ENCODE measurements around the gene TMEM51. TPM values are rescaled to one million over a fixed set of nuclear protein-coding genes. Genes with fewer than 3 reads are reported as not detected.

The TMEM51 gene
- total RNA-seq, 1 donor from 2014 or later, result 4.7 TPM

DNA sequence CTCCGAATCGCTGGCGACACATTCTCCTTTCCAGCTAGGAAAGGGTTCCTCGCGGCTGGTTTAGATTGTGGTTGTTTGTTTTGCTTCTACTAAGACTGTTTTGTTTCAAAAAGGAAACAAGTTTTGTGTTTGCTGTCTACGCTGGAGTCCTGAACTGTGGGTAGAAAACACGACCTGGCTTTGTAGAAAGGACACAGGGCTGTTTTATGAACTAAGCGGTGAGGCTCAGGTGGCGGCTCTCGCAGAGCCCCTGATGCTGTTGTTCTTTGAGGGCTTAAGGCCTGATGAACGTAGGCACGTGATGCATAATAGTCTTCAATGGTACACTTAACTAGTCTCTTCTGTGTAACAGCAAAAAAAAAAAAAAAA is 66.5 kb downstream of the TMEM51 start:
- Histone ChIP-seq H3K9me3 (ENCODE audit: control insufficient read depth in 3 of 3, low read length in 3 of 3) (no peaks in the 10 kb centered on the region), H3K9ac (ENCODE audit: low read depth in 1 of 3, low read length in 3 of 3) (no peak overlapping the region), H3K27ac (ENCODE audit: low read depth, low read length) (no peak overlapping the region), H3K4me3 (ENCODE audit: low read length in 3 of 3) (no peak overlapping the region), H3K36me3 (ENCODE audit: control insufficient read depth in 3 of 3, insufficient read depth in 3 of 3, low read length in 3 of 3) (no peaks in the 10 kb centered on the region), H3K27me3 (ENCODE audit: control insufficient read depth in 3 of 3, insufficient read depth in 3 of 3, low read length in 3 of 3) (peaks cover 0 to 3% (median 0%) of the 10 kb centered on the region in 3 donors), H3K4me1 (ENCODE audit: control insufficient read depth in 3 of 3, insufficient read depth in 3 of 3, low read length in 3 of 3) (peaks cover 3 to 5% (median 4%) of the 10 kb centered on the region in 3 donors)

DNA sequence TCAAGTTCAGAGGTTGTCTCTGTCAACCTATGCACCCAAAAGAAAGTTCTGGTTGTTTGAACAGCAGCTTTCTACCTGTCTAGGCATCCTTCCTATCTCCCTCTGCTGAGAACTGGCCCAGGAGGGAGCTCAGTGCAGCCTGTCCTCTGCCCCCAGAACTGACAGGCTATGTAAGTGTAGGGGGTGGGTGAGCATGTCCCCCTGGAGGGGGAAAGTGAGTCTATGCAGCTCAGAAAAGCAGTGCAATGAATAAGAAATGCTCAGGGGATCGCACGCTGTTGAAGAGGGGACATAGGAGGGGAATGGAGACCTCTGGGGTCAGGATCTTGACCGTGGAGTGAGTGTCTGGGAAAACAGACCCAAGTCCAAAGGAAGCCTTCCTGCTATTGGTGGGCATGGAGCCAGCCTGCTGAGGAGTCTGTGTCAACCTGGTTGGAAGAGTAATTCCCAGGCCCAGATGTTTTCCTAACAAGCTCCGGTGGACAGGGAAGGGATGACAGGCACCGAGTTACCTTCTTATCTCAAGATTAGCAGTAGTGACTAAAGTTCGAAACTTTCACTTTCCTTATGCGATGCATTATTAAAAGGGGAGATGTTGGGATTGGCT is 67.4 kb downstream of the TMEM51 start:
- Histone ChIP-seq H3K4me3 (ENCODE audit: low read length in 3 of 3) (no peak overlapping the region), H3K4me1 (ENCODE audit: control insufficient read depth in 3 of 3, insufficient read depth in 3 of 3, low read length in 3 of 3) (peaks cover 0 to 8% (median 3%) of the 10 kb centered on the region in 3 donors), H3K27ac (ENCODE audit: low read depth, low read length) (no peak overlapping the region), H3K9me3 (ENCODE audit: control insufficient read depth in 3 of 3, low read length in 3 of 3) (no peaks in the 10 kb centered on the region), H3K36me3 (ENCODE audit: control insufficient read depth in 3 of 3, insufficient read depth in 3 of 3, low read length in 3 of 3) (no peaks in the 10 kb centered on the region), H3K9ac (ENCODE audit: low read depth in 1 of 3, low read length in 3 of 3) (no peak overlapping the region), H3K27me3 (ENCODE audit: control insufficient read depth in 3 of 3, insufficient read depth in 3 of 3, low read length in 3 of 3) (peaks cover 0 to 3% (median 0%) of the 10 kb centered on the region in 3 donors)

DNA sequence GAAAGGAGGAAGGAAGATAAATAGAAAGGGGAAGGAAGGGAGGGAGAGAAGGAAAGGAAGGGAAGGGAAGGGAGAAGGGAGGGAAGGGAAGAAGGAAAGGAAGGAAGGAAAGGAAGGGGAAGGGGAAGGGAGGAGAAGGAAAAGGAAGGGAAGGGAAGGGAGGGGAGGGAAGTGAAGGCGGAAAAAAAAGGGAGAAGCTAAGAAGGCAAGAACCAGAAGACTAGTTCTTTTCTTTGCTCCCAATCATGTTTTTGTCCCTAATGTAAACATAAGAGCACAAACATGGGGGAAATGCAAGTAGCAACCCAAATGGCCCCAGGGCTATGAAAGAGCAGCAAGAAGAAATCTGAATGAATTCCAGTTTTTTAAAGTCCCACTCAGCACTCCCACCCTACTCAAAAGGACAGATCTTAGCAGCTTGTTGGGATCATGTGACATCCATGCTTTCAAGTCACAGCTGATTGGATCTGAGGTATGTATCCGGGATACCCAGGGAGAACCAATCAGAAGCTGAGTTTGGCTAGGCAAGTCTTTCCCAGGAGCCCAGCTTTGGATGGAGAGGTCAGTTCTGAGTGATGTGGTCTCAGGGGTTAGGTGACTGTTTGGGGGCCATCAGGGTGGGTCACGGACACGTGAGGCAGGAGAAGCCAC is 69.2 kb downstream of the TMEM51 start:
- Histone ChIP-seq H3K27me3 (ENCODE audit: control insufficient read depth in 3 of 3, insufficient read depth in 3 of 3, low read length in 3 of 3) (peaks cover 0 to 3% (median 0%) of the 10 kb centered on the region in 3 donors), H3K4me3 (ENCODE audit: low read length in 3 of 3) (no peak overlapping the region), H3K4me1 (ENCODE audit: control insufficient read depth in 3 of 3, insufficient read depth in 3 of 3, low read length in 3 of 3) (peaks cover 0 to 15% (median 3%) of the 10 kb centered on the region in 3 donors), H3K9me3 (ENCODE audit: control insufficient read depth in 3 of 3, low read length in 3 of 3) (no peaks in the 10 kb centered on the region), H3K9ac (ENCODE audit: low read depth in 1 of 3, low read length in 3 of 3) (no peak overlapping the region), H3K27ac (ENCODE audit: low read depth, low read length) (no peak overlapping the region), H3K36me3 (ENCODE audit: control insufficient read depth in 3 of 3, insufficient read depth in 3 of 3, low read length in 3 of 3) (no peaks in the 10 kb centered on the region)

DNA sequence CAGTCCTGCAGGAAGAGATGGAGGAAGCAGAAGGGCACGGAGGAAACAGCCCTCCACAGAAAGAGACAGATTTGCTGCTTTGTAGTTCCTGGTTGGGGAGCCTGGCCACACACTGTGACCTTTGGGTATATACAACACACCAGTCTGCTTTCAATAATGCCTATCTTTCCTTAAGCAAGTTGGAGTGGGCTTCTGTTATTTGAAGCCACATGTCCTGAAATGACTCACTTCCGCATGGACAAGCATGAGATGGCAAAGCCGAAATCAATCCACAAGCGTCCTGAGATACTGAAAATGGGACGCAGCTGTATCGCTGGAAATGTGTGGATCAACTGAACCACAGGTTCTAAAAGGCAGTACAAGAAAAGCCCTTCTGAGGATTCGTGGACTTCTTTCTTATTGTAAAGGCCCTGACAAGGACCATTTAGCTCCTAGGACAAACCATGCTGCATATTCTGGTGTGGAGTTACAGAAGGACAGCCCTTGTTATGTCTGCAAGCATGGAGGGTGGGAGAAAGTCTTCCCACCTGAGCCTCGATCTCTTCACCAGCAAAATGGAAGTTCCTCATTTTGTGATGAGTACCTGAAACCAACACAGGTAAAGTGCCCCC is 70.8 kb downstream of the TMEM51 start:
- Histone ChIP-seq H3K36me3 (ENCODE audit: control insufficient read depth in 3 of 3, insufficient read depth in 3 of 3, low read length in 3 of 3) (no peaks in the 10 kb centered on the region), H3K4me1 (ENCODE audit: control insufficient read depth in 3 of 3, insufficient read depth in 3 of 3, low read length in 3 of 3) (peaks cover 0 to 15% (median 3%) of the 10 kb centered on the region in 3 donors), H3K4me3 (ENCODE audit: low read length in 3 of 3) (no peak overlapping the region), H3K27ac (ENCODE audit: low read depth, low read length) (peak overlapping the region; percentile 40), H3K9ac (ENCODE audit: low read depth in 1 of 3, low read length in 3 of 3) (no peak overlapping the region), H3K27me3 (ENCODE audit: control insufficient read depth in 3 of 3, insufficient read depth in 3 of 3, low read length in 3 of 3) (peaks cover 0 to 3% (median 0%) of the 10 kb centered on the region in 3 donors), H3K9me3 (ENCODE audit: control insufficient read depth in 3 of 3, low read length in 3 of 3) (no peaks in the 10 kb centered on the region)

DNA sequence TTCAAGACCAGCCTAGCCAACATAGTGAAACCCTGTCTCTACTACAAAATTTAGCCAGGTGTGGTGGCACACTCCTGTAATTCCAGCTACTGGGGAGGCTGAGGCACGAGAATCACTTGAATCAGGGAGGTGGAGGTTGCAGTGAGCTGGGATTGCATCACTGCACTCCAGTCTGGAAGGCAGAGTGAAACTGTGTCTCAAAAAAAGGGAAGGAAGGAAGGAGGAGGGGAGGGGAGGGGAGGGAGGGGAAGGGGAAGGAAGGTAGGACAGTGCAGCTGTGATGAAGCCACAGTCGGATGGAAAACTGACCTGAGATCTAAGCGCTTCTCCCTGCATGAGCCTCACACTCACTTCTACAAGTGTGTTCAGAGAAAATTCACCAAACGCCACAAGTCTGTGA is 71.4 kb downstream of the TMEM51 start:
- H3K9ac ChIP-seq (ENCODE audit: low read depth in 1 of 3, low read length in 3 of 3), result no peak overlapping the region
- H3K9me3 ChIP-seq (ENCODE audit: control insufficient read depth in 3 of 3, low read length in 3 of 3), result no peaks in the 10 kb centered on the region
- no peak overlapping the region for H3K4me3 ChIP-seq (ENCODE audit: low read length in 3 of 3)
- peaks cover 0 to 3% (median 0%) of the 10 kb centered on the region in 3 donors for H3K27me3 ChIP-seq (ENCODE audit: control insufficient read depth in 3 of 3, insufficient read depth in 3 of 3, low read length in 3 of 3)
- no peaks in the 10 kb centered on the region for H3K36me3 ChIP-seq (ENCODE audit: control insufficient read depth in 3 of 3, insufficient read depth in 3 of 3, low read length in 3 of 3)
- H3K27ac ChIP-seq (ENCODE audit: low read depth, low read length), result peak overlapping the region; percentile 40
- peaks cover 0 to 15% (median 3%) of the 10 kb centered on the region in 3 donors for H3K4me1 ChIP-seq (ENCODE audit: control insufficient read depth in 3 of 3, insufficient read depth in 3 of 3, low read length in 3 of 3)

DNA sequence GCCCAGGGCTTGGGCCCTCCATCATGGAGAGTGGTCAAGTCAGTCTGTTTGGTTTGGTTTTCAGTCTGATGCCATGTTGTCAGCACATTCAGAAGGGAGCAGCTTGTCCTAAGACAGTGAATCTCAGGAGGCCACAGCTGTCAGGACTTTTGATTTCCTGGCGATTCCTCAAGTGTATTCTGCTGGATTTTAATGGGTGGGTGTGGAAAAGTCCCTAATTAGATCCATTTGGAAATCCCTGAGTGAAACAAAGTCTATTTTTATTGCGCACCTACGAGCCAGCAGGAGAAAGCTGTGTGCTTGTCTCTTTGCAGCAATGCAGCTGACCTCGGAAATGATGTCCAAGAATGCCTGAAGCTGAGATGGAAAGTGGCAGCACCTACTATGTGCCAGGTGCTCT is 71.9 kb downstream of the TMEM51 start:
- Histone ChIP-seq H3K27ac (ENCODE audit: low read depth, low read length) (no peak overlapping the region), H3K4me1 (ENCODE audit: control insufficient read depth in 3 of 3, insufficient read depth in 3 of 3, low read length in 3 of 3) (peaks cover 0 to 15% (median 3%) of the 10 kb centered on the region in 3 donors), H3K27me3 (ENCODE audit: control insufficient read depth in 3 of 3, insufficient read depth in 3 of 3, low read length in 3 of 3) (peaks cover 0 to 3% (median 0%) of the 10 kb centered on the region in 3 donors), H3K4me3 (ENCODE audit: low read length in 3 of 3) (no peak overlapping the region), H3K9ac (ENCODE audit: low read depth in 1 of 3, low read length in 3 of 3) (no peak overlapping the region), H3K9me3 (ENCODE audit: control insufficient read depth in 3 of 3, low read length in 3 of 3) (no peaks in the 10 kb centered on the region), H3K36me3 (ENCODE audit: control insufficient read depth in 3 of 3, insufficient read depth in 3 of 3, low read length in 3 of 3) (no peaks in the 10 kb centered on the region)

DNA sequence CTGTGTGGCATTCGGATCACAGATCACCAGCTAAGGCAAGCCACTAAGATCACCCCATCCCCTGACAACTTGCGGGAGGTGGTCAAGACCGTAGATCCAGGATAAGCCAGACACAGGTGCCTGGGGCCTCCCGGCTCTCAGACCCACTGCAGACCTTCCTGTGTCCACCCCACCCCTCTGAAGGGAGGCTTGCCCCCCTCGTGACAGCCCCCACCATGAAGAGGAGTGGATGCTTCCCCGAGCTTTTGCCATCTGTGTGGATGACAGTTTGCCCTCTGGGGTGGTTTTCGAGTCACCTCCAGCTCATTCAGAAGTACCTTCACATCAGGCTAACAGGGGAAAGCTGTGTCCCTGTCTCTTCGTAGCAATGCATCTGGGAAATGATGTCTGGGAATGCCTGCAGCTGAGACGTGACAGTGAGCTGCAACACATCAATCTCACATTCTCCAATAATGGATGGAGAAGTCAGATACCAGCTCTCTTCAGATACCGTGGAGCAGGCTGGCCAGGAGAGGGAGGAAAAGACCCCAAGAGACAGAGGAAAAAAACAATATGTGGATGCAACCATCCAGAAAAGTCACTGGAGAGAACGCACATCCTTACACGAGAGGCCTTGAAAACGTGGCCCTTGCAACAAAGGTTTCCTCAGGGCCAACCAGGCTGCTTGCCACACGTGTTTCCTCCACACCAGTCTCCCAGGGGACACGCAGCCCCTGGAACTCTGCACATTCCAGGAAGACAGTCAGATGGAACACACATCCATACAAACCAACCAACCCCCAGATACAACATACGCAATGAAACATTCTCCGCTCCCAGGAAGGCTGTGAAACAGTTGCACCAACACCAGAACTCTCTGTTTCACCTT is 73.1 kb downstream of the TMEM51 start:
- no peak overlapping the region for H3K4me3 ChIP-seq (ENCODE audit: low read length in 3 of 3)
- H3K27ac ChIP-seq (ENCODE audit: low read depth, low read length), result no peak overlapping the region
- peaks cover 0 to 3% (median 0%) of the 10 kb centered on the region in 3 donors for H3K27me3 ChIP-seq (ENCODE audit: control insufficient read depth in 3 of 3, insufficient read depth in 3 of 3, low read length in 3 of 3)
- H3K9me3 ChIP-seq (ENCODE audit: control insufficient read depth in 3 of 3, low read length in 3 of 3), result no peaks in the 10 kb centered on the region
- H3K9ac ChIP-seq (ENCODE audit: low read depth in 1 of 3, low read length in 3 of 3), result peak overlapping the region in 1 of 3 donors; percentile 16
- H3K4me1 ChIP-seq (ENCODE audit: control insufficient read depth in 3 of 3, insufficient read depth in 3 of 3, low read length in 3 of 3), result peaks cover 0 to 15% (median 3%) of the 10 kb centered on the region in 3 donors
- no peaks in the 10 kb centered on the region for H3K36me3 ChIP-seq (ENCODE audit: control insufficient read depth in 3 of 3, insufficient read depth in 3 of 3, low read length in 3 of 3)

DNA sequence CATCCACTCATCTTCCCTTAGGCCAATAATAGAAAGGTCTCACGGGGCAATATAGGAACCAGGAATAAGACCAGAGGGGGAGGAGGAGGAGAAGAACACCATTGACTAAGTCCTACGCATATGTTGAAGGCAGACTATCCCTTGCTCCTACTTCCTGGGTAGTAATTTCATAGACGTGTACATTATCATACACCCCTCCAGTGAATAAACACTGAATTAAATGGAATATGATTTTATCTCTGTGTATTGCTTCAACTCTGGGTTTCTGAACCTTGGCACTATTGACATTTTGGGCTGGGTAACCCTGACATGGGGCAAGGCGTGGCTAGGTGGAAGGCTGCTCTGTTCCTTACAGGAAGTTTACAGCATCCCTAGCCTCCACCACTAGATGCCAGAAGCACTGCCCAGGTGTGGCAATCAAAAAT is 76.2 kb downstream of the TMEM51 start:
- H3K9ac ChIP-seq (ENCODE audit: low read depth in 1 of 3, low read length in 3 of 3), result no peak overlapping the region
- peaks cover 0 to 10% (median 0%) of the 10 kb centered on the region in 3 donors for H3K4me1 ChIP-seq (ENCODE audit: control insufficient read depth in 3 of 3, insufficient read depth in 3 of 3, low read length in 3 of 3)
- H3K9me3 ChIP-seq (ENCODE audit: control insufficient read depth in 3 of 3, low read length in 3 of 3), result no peaks in the 10 kb centered on the region
- no peak overlapping the region for H3K4me3 ChIP-seq (ENCODE audit: low read length in 3 of 3)
- H3K36me3 ChIP-seq (ENCODE audit: control insufficient read depth in 3 of 3, insufficient read depth in 3 of 3, low read length in 3 of 3), result no peaks in the 10 kb centered on the region
- no peak overlapping the region for H3K27ac ChIP-seq (ENCODE audit: low read depth, low read length)
- no peaks in the 10 kb centered on the region for H3K27me3 ChIP-seq (ENCODE audit: control insufficient read depth in 3 of 3, insufficient read depth in 3 of 3, low read length in 3 of 3)

DNA sequence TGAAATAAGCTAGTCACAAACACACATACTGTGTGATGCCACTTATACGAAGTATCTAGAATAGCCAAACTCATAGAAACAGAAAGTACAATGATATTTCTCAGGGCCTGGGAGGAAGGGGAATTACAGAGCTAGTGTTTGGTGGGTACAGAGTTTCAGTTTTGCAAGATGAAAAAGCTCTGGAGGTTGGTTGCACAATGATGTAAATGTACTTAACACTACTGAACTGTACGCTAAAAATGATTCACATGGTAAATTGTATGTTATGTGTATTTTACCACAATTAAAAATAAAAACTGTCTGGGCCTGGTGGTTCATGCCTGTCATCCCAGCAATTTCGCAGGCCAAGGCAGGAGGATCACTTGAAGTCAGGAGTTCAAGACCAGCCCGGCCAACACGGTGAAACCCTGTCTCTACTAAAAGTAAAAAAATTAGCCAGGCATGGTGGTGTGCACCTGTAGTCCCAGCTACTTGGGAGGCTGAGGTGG is 78.2 kb downstream of the TMEM51 start:
- H3K4me1 ChIP-seq (ENCODE audit: control insufficient read depth in 3 of 3, insufficient read depth in 3 of 3, low read length in 3 of 3), result peaks cover 0 to under 1% (median 0%) of the 10 kb centered on the region in 3 donors
- H3K36me3 ChIP-seq (ENCODE audit: control insufficient read depth in 3 of 3, insufficient read depth in 3 of 3, low read length in 3 of 3), result no peaks in the 10 kb centered on the region
- H3K27ac ChIP-seq (ENCODE audit: low read depth, low read length), result no peak overlapping the region
- no peak overlapping the region for H3K9ac ChIP-seq (ENCODE audit: low read depth in 1 of 3, low read length in 3 of 3)
- no peak overlapping the region for H3K4me3 ChIP-seq (ENCODE audit: low read length in 3 of 3)
- no peaks in the 10 kb centered on the region for H3K9me3 ChIP-seq (ENCODE audit: control insufficient read depth in 3 of 3, low read length in 3 of 3)
- H3K27me3 ChIP-seq (ENCODE audit: control insufficient read depth in 3 of 3, insufficient read depth in 3 of 3, low read length in 3 of 3), result no peaks in the 10 kb centered on the region

All from skeletal muscle tissue (tissue), 4 donors.